ENCODE measurements around the gene SPATA9. TPM values are rescaled to one million over a fixed set of nuclear protein-coding genes. Genes with fewer than 3 reads are reported as not detected.
"Not testable (repeated sequence)": the region's sequence is repeated elsewhere in the genome, so short reads cannot be mapped to it uniquely, and the experiment has no call there.

The SPATA9 gene
- total and polyA plus RNA-seq, 4 donors: 0.28 to 0.49 TPM; not detected in 2

- 94% methylated on average over 9 of the region's 9 CpGs for WGBS
- Histone ChIP-seq H3K4me1 (ENCODE audit: control insufficient read depth in 4 of 4, insufficient read depth in 4 of 4, low read length in 3 of 4) (peaks cover 0 to 5% (median 2%) of the 10 kb centered on the region in 4 donors), H3K27me3 (ENCODE audit: control insufficient read depth in 4 of 4, insufficient read depth in 4 of 4, low read length in 3 of 4) (no peaks in the 10 kb centered on the region), H3K36me3 (ENCODE audit: control insufficient read depth in 4 of 4, insufficient read depth in 3 of 4, low read depth in 1 of 4, low read length in 3 of 4) (no peaks in the 10 kb centered on the region), H3K27ac (ENCODE audit: low read depth in 1 of 2, low read length in 2 of 2) (no peak overlapping the region), H3K9ac (ENCODE audit: low read depth in 1 of 2, low read length in 2 of 2) (no peak overlapping the region), H3K4me3 (ENCODE audit: low read depth in 1 of 3, low read length in 3 of 3) (no peak overlapping the region), H3K9me3 (ENCODE audit: control insufficient read depth in 4 of 4, low read length in 3 of 4) (no peaks in the 10 kb centered on the region)
- TF ChIP-seq CTCF (IDR thresholded peaks at IDR 0.05; ENCODE audit: low read depth, low read length, missing input control) (no peak), HNF4A (conservative IDR thresholded peaks at IDR 0.05) (no peak), JUND (IDR thresholded peaks at IDR 0.05) (no peak), HNF4G (IDR thresholded peaks at IDR 0.05) (no peak), SP1 (IDR thresholded peaks at IDR 0.05) (no peak)
- DNase-seq (ENCODE audit: low spot score): no peak
These were observed 24.3 kb upstream of the SPATA9 start for GRCh38 chr5:95707055-95707454.

GRCh38 chr5:95706196-95706595 is 23.4 kb upstream of the SPATA9 start:
- not testable (repeated sequence) for H3K4me3 ChIP-seq (ENCODE audit: low read depth in 1 of 3, low read length in 3 of 3); H3K27me3 ChIP-seq (ENCODE audit: control insufficient read depth in 4 of 4, insufficient read depth in 4 of 4, low read length in 3 of 4); H3K36me3 ChIP-seq (ENCODE audit: control insufficient read depth in 4 of 4, insufficient read depth in 3 of 4, low read depth in 1 of 4, low read length in 3 of 4); H3K9me3 ChIP-seq (ENCODE audit: control insufficient read depth in 4 of 4, low read length in 3 of 4); DNase-seq (ENCODE audit: low spot score); H3K9ac ChIP-seq (ENCODE audit: low read depth in 1 of 2, low read length in 2 of 2); H3K27ac ChIP-seq (ENCODE audit: low read depth in 1 of 2, low read length in 2 of 2); H3K4me1 ChIP-seq (ENCODE audit: control insufficient read depth in 4 of 4, insufficient read depth in 4 of 4, low read length in 3 of 4)
- WGBS: 91% methylated on average over 5 of the region's 5 CpGs

GRCh38 chr5:95704150-95704549 is 21.4 kb upstream of the SPATA9 start:
- TF ChIP-seq NR2F2 (IDR thresholded peaks at IDR 0.05) (no peak), ZBTB33 (IDR thresholded peaks at IDR 0.05) (no peak), HNF4G (IDR thresholded peaks at IDR 0.05) (no peak), ATF3 (IDR thresholded peaks at IDR 0.05) (no peak), TAF1 (conservative IDR thresholded peaks at IDR 0.05) (no peak), YY1 (IDR thresholded peaks at IDR 0.05) (no peak), MAX (IDR thresholded peaks at IDR 0.05) (no peak), FOXA2 (IDR thresholded peaks at IDR 0.05) (no peak), GABPA (IDR thresholded peaks at IDR 0.05 in 1 of 2, conservative IDR thresholded peaks at IDR 0.05 in 1 of 2) (no peak)
- Histone ChIP-seq H3K9ac (ENCODE audit: low read depth in 1 of 2, low read length in 2 of 2) (no peak overlapping the region), H3K27me3 (ENCODE audit: control insufficient read depth in 4 of 4, insufficient read depth in 4 of 4, low read length in 3 of 4) (no peaks in the 10 kb centered on the region), H3K9me3 (ENCODE audit: control insufficient read depth in 4 of 4, low read length in 3 of 4) (no peaks in the 10 kb centered on the region), H3K4me3 (ENCODE audit: low read depth in 1 of 3, low read length in 3 of 3) (no peak overlapping the region), H3K27ac (ENCODE audit: low read depth in 1 of 2, low read length in 2 of 2) (no peak overlapping the region), H3K4me1 (ENCODE audit: control insufficient read depth in 4 of 4, insufficient read depth in 4 of 4, low read length in 3 of 4) (no peaks in the 10 kb centered on the region), H3K36me3 (ENCODE audit: control insufficient read depth in 4 of 4, insufficient read depth in 3 of 4, low read depth in 1 of 4, low read length in 3 of 4) (no peaks in the 10 kb centered on the region)
- WGBS: 86% methylated on average over 1 of the region's 1 CpG
- no peak for DNase-seq (ENCODE audit: low spot score)

All from liver (tissue), 9 donors.